OCI-LY1 (cell line): Measurements from ENCODE around the gene TMEM164.

Experiments
- CTCF ChIP-seq: fragments of 200-600 bp; sonication (generic), shearing (Covaris generic); IDR thresholded peaks from 2 replicates; pipeline ENCODE4 v1.5.1; 2017; ENCODE audit warnings: mild to moderate bottlenecking, antibody characterized with exemption, low read length, moderate library complexity, mixed read lengths
- EZH2 ChIP-seq: fragments of 200-600 bp; sonication (generic), shearing (Covaris generic); IDR thresholded peaks from 2 replicates; pipeline ENCODE4 v1.8.0; 2017; ENCODE audit warnings: borderline replicate concordance, mixed run types, mild to moderate bottlenecking, antibody characterized with exemption, low read length, moderate library complexity, mixed read lengths

DNA sequence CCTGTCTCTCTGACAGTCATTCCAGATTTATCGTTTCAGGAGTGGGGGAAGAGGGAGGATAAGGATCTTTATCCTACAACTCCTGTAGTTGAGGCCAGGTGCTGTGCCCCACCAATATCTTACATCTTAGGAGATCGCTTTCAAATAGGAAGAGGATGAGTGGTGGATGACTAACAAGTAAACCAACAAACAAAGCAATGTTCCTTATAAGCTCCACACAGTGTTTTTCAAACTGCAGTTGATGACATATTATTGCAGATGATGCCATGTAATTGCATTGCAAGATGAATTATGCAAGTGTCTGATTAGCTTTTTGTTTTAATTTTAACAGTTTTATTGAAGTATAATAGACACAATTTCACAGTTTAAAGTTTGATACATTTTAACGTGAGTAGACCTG, 35.8 kb upstream of the TMEM164 start:
- no peak for TF ChIP-seq CTCF
- no peak for TF ChIP-seq EZH2
